Measurements from ENCODE around the gene SEMA3D.

SEMA3D gene

DNA sequence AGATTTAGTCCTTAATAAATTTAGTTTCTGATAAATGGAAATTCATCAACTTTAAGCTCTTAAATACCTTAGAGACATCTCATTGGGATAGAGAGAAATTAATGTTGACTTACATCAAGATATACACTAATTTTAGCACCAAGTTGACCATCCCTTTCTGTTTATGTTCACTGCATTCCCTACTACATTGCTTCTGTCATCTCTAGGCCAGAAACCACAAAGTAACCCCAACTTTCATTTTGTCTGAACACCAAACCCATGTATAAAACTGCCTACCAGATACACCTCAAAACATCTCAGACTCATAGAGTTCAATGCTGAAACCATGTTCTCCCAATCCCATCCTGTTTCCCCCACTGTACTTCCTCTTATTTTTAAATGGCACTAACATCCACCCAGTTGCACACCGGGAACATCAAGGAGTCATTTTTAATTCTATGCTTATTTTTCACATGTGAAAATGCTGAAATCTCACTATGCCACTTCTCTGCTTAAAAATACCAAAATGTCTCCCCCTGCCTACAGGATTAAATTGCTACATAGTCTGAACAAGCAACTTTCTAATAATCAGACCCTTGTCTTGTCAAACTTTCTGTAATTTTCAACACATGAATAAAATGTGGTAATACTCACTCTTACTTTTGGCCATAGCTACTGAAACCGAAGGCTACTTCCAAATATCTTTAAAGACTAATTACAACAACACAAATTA, 201.6 kb downstream of the SEMA3D start:
- no peak for DNase-seq (ENCODE audit: low read depth)

DNA sequence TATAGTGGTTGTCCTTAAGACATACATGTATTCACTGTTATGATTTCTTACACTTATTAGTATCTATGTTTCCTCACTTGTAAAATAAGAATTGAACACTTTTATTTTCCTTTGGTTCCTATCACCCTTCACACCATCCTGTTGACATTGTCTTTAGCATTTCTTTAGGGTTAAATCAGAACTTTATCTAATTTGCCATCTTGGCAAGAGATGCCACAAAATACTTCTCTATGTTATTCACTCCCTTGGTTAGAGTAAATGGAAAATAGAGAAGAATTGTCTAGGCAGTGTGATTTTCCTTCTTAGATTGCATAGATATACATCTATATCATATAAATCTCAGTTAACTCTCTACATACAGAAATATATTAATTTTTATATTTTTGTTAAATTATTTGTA, 204.7 kb downstream of the SEMA3D start:
- no peak for DNase-seq (ENCODE audit: low read depth)

DNA sequence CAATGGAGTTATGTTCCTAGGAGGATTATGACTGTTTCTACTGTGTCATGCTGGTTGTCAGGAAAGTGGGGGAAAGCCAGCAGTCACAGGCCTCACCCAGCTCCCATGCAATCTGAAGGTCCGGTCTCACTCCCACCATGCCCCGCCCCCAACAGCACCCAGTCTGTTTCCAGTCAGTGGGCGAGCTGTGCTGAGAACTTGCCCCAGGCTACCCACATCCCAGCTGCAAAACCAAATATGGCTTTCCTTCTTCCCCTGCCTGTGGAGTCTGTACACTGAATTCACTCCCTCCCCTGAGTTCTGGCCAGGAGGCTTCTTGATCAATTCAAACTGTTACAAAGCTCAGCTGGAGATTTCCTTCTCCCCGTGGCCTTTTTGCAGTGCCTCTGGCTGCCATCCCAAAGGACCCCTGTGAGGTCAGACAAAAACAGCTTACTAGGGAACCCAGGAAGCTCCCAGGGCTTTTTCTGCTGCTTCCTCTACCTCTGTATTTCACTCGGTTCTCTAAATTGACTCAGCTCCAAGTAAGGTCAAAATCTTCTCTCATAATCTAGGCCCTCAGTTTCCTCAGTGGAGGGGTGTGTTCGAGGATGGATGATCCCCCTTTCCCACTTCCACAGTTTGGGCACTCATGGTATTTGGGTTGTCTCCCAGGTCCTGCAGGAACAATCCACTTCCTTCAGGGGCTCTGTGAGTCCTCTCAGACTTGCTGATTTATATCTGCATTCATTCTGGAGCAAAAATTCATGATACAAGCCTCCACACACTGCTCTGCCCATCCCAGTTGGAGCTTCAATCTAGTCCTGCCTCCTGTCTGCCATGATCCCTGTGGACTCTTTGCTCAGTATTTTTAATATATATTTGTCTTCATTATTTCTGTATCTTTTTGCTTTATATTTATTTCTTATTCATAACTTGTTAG, 205.5 kb downstream of the SEMA3D start:
- DNase-seq (ENCODE audit: low read depth), result no peak

DNA sequence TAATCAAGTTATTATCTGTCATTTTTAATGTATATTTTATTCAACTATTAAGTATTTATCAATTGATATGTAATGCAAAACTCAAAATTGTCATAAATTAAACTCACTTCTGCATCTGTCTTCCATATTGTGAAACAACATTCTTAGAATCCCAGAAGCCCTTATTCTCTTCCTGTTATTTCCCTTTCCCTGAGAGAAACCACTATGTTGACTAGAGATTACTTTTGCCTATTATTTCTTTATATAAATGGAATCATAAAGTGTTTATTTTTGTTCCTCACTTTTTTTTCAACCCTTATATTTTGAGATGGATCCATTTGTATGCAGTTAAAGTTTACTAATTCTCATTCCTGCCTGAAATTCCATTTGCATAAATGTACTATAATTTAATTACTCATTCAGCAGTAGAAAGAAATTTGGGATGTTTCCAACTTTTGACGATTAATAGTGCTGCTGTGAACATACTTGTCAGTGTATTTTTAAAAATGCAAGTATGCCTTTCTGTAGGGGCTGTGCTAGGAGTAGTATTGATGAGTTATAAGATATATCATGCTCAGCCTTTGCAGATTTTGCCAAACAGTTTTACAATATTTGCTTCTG, 211.2 kb downstream of the SEMA3D start:
- no peak for DNase-seq (ENCODE audit: low read depth)

DNA sequence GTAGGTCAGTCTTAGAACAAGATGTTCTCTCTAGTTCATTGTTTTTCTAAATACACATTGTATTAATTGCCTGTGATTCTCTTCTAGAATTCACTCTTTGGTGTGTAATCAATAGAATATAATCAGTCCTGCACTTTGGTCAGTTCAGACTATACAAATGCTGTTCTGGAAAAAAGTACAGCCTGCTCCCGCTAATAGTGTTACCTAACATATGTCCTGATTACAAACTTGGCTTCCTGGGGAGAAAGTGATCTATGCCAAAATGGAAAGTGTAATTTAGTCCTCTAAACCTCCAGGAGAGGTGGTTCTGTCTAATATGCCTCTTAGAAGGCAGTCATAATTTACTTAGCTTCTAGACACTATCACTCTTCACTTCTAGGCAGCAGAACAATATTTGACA, 215.5 kb downstream of the SEMA3D start:
- no peak for DNase-seq (ENCODE audit: low read depth)

DNA sequence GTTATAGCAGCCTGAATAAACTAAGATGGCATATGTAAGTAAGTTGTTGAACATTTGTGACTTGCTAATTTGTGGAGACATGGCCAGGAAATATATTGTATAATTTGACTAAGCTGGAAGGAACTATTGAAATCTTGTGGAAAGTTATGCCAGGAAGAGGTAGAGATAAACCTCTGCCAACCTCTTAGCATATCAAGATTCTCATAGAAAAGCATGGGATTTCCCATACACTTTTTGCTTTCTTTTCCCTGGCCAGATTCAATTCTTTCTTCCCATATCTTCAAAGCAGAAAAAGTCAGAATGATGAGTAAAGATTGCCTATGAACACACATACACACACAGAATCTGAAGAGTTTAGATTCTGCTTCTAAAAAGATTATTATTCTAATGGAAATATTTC, 216.2 kb downstream of the SEMA3D start:
- no peak for DNase-seq (ENCODE audit: low read depth)

DNA sequence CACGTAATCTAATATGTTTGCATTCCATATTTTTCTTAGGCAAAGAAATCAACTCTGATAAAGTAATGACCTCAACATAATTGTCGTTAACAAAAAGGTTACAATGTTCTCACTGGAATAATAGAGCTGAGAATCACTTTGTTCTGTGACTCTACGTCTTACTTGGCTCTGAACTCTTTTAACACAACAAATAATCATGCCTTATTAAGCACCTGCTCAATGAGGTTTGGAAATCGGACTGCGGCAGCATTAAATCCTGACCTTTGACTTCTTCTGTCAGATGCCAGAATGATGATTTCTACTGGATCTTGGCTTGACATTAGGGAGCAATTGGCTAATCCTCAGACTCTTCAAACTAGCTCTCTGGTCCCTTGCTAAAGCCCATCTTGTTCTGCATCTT, 233.6 kb downstream of the SEMA3D start:
- no peak for DNase-seq (ENCODE audit: low read depth)

DNA sequence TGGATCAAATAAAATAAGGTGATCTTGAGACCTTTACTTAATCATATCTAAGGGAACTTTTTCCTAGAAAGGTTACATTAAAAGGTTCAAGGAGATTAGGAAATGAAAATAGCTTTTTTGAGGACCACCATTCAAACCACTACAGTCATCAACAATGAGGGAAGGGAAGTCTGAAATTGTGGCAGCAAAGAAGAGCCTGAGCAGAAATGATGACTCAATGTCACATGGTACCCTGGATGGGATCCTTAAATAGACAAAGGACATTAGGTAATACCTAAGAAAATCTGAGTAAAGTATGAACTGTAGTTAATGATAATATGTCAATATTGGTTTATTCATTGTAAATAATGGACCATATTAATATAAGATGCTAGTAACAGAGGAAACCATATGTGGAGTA, 236.0 kb downstream of the SEMA3D start:
- DNase-seq (ENCODE audit: low read depth), result no peak

DNA sequence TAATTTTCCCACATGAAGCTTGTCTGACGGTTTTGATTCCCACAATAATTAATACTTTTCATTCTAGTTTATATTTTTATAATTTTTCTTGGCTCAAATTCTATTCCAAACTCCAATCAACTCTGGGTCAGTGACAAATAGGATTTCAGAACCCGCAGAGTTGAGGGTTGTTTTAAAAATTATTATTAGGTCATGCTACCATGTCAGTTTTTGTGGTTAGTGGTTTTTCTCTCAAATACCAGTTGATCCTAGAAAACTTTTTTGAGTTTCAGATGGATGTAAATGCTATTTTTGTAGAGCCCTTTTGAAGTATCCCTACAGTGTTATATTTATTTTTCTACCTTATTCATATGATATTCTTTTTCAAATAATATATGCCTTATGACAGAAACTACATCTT, 237.4 kb downstream of the SEMA3D start:
- DNase-seq (ENCODE audit: low read depth), result no peak

DNA sequence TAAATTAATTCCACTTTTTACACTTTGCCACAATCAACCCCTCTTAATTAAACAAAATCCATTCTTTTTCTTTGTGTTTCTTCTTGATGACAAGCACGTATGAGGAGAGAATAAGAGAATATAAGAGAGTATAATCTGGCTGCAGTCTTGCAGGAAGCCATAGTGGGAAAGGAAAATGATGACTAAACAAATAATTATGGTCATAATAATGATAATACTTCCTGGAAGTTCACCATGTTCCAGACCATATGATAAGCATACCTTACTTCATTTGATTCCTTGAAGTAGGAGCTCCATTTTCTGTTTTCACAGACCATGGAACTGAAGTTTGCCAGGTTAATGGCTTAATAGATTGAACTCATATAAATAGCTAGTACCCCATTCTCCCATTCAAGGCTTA, 237.8 kb downstream of the SEMA3D start:
- no peak for DNase-seq (ENCODE audit: low read depth)

DNA sequence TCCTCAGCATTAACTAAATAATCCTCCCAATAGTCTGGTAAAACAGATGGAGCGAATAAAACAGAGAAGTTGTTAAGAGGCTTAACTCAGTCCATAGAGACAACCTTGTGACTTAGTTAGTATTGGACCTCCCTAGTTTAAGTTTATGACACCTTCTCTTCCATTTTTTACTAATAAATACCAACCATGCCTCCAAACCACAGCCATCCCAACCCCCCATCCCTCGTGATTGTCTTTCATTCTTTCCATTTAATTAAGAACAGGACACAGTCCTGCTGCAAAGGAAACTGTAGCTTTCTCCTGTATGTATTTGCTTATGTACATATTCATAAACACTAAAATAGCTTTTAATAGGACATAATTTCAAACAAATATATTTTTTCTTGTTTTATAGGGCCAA, 238.2 kb downstream of the SEMA3D start:
- no peak for DNase-seq (ENCODE audit: low read depth)

DNA sequence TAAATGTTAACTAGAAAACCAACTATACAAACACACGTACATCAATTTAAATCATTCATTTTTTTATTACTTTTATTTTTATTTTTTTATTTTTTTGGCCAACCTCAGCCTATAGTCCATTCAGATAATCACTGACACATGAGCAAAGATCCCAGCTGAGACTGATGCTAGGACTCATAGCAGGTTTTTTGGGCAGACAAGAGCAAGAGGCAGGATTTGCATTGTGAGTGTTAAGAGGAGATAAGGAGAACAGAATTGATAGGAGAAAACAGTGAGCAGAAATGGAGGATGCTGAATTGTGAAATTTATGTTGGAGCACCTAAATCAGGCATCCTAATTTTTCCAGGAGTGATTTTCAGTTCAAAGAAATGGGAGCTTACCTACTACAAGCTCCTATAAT, 240.3 kb downstream of the SEMA3D start:
- no peak for DNase-seq (ENCODE audit: low read depth)
